ENCODE measurements around the gene SCT. TPM values are rescaled to one million over a fixed set of nuclear protein-coding genes. Genes with fewer than 3 reads are reported as not detected.

Gene SCT
- total RNA-seq, 4 donors from 2014 or later = 12.6 TPM; not detected in 3

DNA sequence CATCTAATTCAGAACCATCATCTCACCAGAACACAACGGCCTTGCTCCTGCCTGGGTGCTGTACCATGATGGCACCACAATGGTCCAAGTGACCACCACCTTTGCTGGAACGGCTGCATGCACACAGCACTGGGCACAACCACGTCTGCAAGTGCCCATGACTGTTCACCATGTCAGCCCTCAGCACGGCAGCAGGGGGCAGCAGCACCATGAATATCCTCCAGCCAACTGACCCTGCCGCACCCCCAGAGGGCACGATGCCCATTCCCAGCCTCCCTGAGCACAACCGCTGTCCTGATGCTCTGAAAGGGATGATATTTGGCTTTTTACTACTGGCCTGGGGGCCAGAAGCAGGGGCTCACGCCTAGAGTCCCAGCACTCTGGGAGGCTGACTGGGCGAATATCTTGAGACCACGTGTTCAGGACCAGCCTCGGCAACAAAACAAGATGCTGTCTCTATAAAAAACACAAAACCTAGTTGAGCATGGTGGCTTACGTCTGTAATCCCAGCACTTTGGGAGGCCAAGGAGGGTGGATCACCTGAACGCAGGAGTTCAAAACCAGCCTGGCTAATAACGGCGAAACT lies 35.8 kb upstream of the SCT start:
- Histone ChIP-seq H3K9me3 (no peaks in the 10 kb centered on the region), H3K36me3 (peaks cover 0 to 11% (median 0%) of the 10 kb centered on the region in 3 donors), H3K4me3 (no peak overlapping the region), H3K27ac (no peak overlapping the region), H3K4me1 (peaks cover 0 to 16% (median 0%) of the 10 kb centered on the region in 4 donors), H3K27me3 (no peaks in the 10 kb centered on the region)
- no peak for TF ChIP-seq POLR2A (IDR thresholded peaks at IDR 0.05)
- TF ChIP-seq, protein P1, sequence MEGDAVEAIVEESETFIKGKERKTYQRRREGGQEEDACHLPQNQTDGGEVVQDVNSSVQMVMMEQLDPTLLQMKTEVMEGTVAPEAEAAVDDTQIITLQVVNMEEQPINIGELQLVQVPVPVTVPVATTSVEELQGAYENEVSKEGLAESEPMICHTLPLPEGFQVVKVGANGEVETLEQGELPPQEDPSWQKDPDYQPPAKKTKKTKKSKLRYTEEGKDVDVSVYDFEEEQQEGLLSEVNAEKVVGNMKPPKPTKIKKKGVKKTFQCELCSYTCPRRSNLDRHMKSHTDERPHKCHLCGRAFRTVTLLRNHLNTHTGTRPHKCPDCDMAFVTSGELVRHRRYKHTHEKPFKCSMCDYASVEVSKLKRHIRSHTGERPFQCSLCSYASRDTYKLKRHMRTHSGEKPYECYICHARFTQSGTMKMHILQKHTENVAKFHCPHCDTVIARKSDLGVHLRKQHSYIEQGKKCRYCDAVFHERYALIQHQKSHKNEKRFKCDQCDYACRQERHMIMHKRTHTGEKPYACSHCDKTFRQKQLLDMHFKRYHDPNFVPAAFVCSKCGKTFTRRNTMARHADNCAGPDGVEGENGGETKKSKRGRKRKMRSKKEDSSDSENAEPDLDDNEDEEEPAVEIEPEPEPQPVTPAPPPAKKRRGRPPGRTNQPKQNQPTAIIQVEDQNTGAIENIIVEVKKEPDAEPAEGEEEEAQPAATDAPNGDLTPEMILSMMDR (IDR thresholded peaks at IDR 0.05) = peak; percentile 34 to 90 (median 78)
- peak; percentile 61 to 84 (median 82) for DNase-seq

- Histone ChIP-seq H3K9me3 (no peaks in the 10 kb centered on the region), H3K27me3 (no peaks in the 10 kb centered on the region), H3K4me3 (no peak overlapping the region), H3K27ac (no peak overlapping the region), H3K36me3 (peaks cover 0 to 11% (median 0%) of the 10 kb centered on the region in 3 donors), H3K4me1 (peaks cover 0 to 34% (median 7%) of the 10 kb centered on the region in 4 donors)
- no peak for DNase-seq
- no peak for TF ChIP-seq POLR2A (IDR thresholded peaks at IDR 0.05)
- TF ChIP-seq, protein P1 (IDR thresholded peaks at IDR 0.05) = no peak
These were observed 33.9 kb upstream of the SCT start for GRCh38 chr11:660681-661444.

DNA sequence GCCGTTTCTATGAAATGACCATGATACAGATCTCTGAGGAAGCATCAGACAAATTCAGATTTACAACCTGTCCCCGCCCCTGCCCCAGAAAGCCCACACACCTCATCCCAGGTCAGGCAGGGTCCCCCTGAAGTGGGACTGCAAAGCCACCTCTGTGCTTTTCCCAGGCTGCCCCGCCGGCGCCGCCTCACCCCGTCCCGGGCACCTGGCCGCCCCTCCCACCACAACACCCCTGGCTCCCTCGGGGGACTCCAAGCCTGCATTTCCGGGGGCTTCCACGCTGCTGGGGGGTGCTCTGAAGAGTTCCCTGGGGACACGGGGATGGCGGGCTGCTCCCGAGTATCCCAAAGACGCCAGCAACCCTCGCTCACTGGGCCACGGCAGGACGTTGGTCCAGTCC lies 33.3 kb upstream of the SCT start:
- Histone ChIP-seq H3K27me3 (no peaks in the 10 kb centered on the region), H3K9me3 (no peaks in the 10 kb centered on the region), H3K4me3 (no peak overlapping the region), H3K4me1 (peaks cover 0 to 40% (median 7%) of the 10 kb centered on the region in 4 donors), H3K36me3 (peaks cover 0 to 11% (median 0%) of the 10 kb centered on the region in 3 donors), H3K27ac (no peak overlapping the region)
- TF ChIP-seq POLR2A (IDR thresholded peaks at IDR 0.05) = no peak
- TF ChIP-seq, protein P1 (IDR thresholded peaks at IDR 0.05) = no peak
- no peak for DNase-seq

DNA sequence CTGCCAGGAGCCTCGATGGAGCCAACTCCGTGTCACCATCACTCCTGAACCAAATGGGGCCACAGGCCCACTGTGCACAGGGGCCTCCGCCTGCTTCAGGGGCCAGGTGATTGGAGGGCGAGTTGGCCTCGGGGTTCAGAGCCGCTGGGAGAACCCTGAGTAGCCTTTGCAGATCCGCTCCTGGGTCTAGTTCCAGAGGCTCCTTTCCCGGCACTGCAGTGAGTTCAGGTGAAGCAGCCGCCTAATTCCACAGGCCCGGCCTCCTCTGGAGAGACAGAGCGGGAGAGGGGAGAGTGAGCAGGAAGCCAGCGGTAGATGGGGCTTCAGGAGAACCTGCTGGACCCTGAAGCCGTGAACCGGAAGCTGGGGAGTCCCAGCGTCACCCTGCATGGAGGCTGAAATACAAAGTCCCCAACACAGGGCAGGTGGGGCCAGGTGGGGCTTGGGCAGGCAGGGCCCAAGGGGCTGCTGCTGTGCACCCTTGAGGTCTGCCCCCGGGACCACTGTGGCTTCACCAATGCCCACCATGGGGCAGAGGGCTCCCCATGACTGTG lies 32.6 kb upstream of the SCT start:
- TF ChIP-seq, protein P1 (IDR thresholded peaks at IDR 0.05) = no peak
- TF ChIP-seq POLR2A (IDR thresholded peaks at IDR 0.05) = no peak
- Histone ChIP-seq H3K27ac (peak overlapping the region in 2 of 4 donors; percentile 15 to 84), H3K27me3 (no peaks in the 10 kb centered on the region), H3K36me3 (peaks cover 0 to 11% (median 0%) of the 10 kb centered on the region in 3 donors), H3K4me3 (no peak overlapping the region), H3K4me1 (peaks cover 0 to 45% (median 7%) of the 10 kb centered on the region in 4 donors), H3K9me3 (no peaks in the 10 kb centered on the region)
- peak in 1 of 3 donors; percentile 48 for DNase-seq

- peak in 2 of 3 donors; percentile 81 to 83 for DNase-seq
- peaks cover 0 to 53% (median 7%) of the 10 kb centered on the region in 4 donors for H3K4me1 ChIP-seq
- H3K4me3 ChIP-seq = peak overlapping the region in 1 of 4 donors; percentile 3
These were observed 30.7 kb upstream of the SCT start for GRCh38 chr11:657691-658126.

More at GRCh38 chr11:657691-658126, 30.7 kb upstream of the SCT start:
- TF ChIP-seq POLR2A (IDR thresholded peaks at IDR 0.05) = peak; percentile 37 to 46
- TF ChIP-seq, protein P1 (IDR thresholded peaks at IDR 0.05) = peak in 3 of 6 experiments; percentile 20 to 37 (median 26)
- no peaks in the 10 kb centered on the region for H3K9me3 ChIP-seq
- peak overlapping the region in 3 of 4 donors; percentile 47 to 89 (median 84) for H3K27ac ChIP-seq
- no peaks in the 10 kb centered on the region for H3K27me3 ChIP-seq
- peaks cover 0 to 15% (median 0%) of the 10 kb centered on the region in 3 donors for H3K36me3 ChIP-seq

Data from Peyer's patch (tissue), 4 donors.